ENCODE results near the gene C19orf33.
A peak's percentile ranks its signal among the peaks of the same experiment; 100 is the strongest.

The C19orf33 gene

GRCh38 chr19:38323291-38323690 lies 19.2 kb downstream of the C19orf33 start:
- H3K4me3 ChIP-seq (replicated peaks; ENCODE audit: low read depth, low read length): no peak overlapping the region
- TF ChIP-seq, protein P1, sequence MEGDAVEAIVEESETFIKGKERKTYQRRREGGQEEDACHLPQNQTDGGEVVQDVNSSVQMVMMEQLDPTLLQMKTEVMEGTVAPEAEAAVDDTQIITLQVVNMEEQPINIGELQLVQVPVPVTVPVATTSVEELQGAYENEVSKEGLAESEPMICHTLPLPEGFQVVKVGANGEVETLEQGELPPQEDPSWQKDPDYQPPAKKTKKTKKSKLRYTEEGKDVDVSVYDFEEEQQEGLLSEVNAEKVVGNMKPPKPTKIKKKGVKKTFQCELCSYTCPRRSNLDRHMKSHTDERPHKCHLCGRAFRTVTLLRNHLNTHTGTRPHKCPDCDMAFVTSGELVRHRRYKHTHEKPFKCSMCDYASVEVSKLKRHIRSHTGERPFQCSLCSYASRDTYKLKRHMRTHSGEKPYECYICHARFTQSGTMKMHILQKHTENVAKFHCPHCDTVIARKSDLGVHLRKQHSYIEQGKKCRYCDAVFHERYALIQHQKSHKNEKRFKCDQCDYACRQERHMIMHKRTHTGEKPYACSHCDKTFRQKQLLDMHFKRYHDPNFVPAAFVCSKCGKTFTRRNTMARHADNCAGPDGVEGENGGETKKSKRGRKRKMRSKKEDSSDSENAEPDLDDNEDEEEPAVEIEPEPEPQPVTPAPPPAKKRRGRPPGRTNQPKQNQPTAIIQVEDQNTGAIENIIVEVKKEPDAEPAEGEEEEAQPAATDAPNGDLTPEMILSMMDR (IDR thresholded peaks at IDR 0.05; ENCODE audit: low read length, missing control alignments): no peak

DNA sequence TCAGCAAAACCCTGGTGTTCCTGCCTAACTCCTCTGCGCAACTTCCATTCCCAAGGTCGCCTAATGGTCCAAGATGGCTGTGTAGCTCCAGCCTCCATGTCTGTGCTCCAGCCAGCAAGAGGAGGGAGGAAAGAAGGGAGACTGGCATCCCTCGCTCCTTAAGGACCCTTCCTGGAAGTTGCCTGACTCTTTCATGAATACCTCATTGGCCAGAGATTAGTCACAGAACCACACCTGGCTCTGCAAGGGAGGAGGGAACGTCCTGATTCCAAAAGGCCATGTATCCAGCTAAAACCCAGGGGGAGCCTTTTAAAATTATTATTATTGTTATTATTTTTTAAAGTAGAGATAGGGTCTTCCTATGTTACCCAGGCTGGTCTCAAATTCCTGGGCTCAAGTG lies 20.4 kb downstream of the C19orf33 start:
- no peak for DNase-seq (ENCODE audit: low read depth)
- TF ChIP-seq, protein P1 (IDR thresholded peaks at IDR 0.05; ENCODE audit: low read length, missing control alignments): no peak
- no peak overlapping the region for H3K4me3 ChIP-seq (replicated peaks; ENCODE audit: low read depth, low read length)

More at GRCh38 chr19:38323291-38323690, 19.2 kb downstream of the C19orf33 start:
- DNase-seq (ENCODE audit: low read depth): no peak

DNA sequence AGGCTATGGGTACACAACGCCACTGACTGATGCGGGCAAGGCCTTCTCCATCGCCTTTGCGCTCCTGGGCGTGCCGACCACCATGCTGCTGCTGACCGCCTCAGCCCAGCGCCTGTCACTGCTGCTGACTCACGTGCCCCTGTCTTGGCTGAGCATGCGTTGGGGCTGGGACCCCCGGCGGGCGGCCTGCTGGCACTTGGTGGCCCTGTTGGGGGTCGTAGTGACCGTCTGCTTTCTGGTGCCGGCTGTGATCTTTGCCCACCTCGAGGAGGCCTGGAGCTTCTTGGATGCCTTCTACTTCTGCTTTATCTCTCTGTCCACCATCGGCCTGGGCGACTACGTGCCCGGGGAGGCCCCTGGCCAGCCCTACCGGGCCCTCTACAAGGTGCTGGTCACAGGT lies 22.5 kb downstream of the C19orf33 start:
- TF ChIP-seq, protein P1 (IDR thresholded peaks at IDR 0.05; ENCODE audit: low read length, missing control alignments): no peak
- DNase-seq (ENCODE audit: low read depth): no peak
- no peak overlapping the region for H3K4me3 ChIP-seq (replicated peaks; ENCODE audit: low read depth, low read length)

DNA sequence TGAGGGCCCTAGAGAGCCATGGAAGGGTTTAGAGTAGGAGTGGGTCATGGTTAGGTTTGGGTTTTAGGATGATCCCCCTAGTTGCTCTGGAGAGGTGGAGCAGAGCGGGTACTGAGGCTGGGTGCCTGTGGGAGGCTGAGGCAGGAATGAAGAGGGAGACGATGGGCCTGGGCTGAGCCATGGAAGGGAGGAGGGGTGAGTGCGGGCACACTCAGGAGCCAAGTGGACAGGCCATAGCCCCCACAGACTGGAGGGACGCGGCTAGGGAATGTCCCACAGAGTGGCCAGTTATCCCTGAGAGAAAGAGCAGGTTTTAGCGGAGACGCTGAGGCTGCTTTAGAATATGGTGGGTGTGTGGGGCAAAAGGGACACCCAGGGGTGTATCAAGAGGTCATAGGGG lies 25.6 kb downstream of the C19orf33 start:
- no peak overlapping the region for H3K4me3 ChIP-seq (replicated peaks; ENCODE audit: low read depth, low read length)
- no peak for DNase-seq (ENCODE audit: low read depth)
- TF ChIP-seq, protein P1 (IDR thresholded peaks at IDR 0.05; ENCODE audit: low read length, missing control alignments): no peak

DNA sequence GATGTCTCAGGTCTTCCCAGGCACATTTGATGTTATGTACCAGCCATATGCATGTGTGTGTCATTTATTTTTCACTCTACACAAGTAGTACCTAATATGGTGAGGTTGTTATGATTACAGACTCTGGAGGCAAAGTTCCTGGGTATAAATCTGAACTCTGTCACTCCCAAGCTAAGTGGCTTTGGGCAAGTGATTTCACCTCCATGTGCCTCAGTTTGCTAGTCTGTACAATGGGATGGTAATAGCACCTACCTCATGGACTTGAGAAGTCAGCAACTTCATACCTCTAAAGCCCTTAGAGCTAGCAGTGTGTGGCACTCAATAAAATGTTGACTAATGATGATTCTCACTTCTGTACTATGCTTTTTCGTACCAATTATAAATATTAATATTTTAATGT lies 27.7 kb downstream of the C19orf33 start:
- DNase-seq (ENCODE audit: low read depth): no peak
- TF ChIP-seq, protein P1 (IDR thresholded peaks at IDR 0.05; ENCODE audit: low read length, missing control alignments): no peak
- no peak overlapping the region for H3K4me3 ChIP-seq (replicated peaks; ENCODE audit: low read depth, low read length)

DNA sequence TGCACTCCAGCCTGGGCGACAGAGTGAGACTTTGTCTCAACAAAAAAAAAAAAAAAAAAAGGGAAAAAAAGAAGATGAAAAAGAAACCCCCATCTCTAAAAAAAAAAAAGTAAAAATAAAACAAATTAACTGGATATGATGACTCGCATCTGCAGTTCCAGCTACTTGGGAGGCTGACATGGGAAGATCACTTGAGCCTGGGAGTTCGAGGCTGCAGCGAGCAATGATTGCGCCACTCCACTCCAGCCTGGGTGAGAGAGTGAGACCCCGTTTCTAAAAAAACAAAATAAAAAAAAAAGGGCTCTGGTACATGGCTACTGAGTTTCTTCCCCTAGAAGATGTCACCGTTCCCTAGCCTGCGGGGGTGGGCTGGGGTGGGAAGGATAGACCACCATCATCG lies 29.2 kb downstream of the C19orf33 start:
- no peak for DNase-seq (ENCODE audit: low read depth)
- TF ChIP-seq, protein P1 (IDR thresholded peaks at IDR 0.05; ENCODE audit: low read length, missing control alignments): no peak
- no peak overlapping the region for H3K4me3 ChIP-seq (replicated peaks; ENCODE audit: low read depth, low read length)

DNA sequence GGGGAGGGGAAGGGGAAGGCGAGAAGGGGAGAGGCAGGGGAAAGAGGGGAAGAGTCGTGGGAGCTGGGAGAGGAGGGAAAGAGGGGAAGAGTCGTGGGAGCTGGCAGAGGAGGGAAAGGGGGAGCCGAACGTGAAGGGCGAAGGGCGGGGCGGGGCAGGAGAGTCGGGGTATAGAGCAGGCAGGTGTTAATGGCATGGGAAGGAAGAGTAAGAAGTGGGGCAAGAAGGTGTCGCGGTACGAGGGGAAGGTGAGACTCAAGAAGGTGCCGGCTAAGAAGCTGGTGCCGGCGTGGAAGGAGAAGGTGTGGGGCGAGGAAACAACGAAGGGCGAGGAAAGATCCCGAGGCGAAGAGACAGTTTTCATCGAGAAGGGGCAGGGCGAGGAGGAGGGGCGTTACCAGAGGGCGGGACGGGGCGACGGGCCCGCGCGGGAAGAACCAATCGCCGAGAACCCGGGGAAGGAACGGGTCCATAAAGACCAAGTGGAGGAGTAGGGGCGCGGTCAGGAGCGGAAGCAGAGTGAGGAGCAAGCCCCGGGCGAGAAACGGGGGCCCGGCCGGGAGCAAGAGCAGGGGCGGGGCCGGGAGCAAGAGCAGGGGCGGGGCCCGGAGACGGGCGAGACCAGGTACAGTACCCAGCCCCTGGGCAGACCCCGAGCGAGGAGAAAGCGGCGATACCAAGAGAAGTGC lies 32.0 kb downstream of the C19orf33 start:
- DNase-seq (ENCODE audit: low read depth): peak; percentile 95
- H3K4me3 ChIP-seq (replicated peaks; ENCODE audit: low read depth, low read length): peak overlapping the region; percentile 72
- TF ChIP-seq, protein P1 (IDR thresholded peaks at IDR 0.05; ENCODE audit: low read length, missing control alignments): no peak

All from fibroblast of pulmonary artery (primary cell).